RWPE2 (cell line): ENCODE results near the gene PXDN.
A peak's percentile ranks its signal among the peaks of the same experiment; 100 is the strongest.
"Not testable (repeated sequence)": the region's sequence is repeated elsewhere in the genome, so short reads cannot be mapped to it uniquely, and the experiment has no call there.

Source experiments
- ATAC-seq: fragments of 200-7000 bp; cut with Tn5 transposase; 3 replicates; pipeline ENCODE4 v1.9.1; 2021; ENCODE audit warnings: low read depth
- DNase-seq: peaks from one replicate; pipeline ENCODE4 v3.0.0-alpha.2; 2020; ENCODE audit warnings: low spot score
- H3K27ac ChIP-seq: fragments of 450-650 bp; 2 replicates; pipeline ENCODE4 v1.5.1; 2017; ENCODE audit warnings: mild to moderate bottlenecking; ENCODE audit not compliant: poor library complexity, severe bottlenecking
- H3K27me3 ChIP-seq: fragments of 250-450 bp; sonication (Bioruptor Pico); 2 replicates; pipeline ENCODE4 v1.5.1; 2021; ENCODE audit warnings: mild to moderate bottlenecking, moderate library complexity; ENCODE audit not compliant: insufficient read depth, poor library complexity, severe bottlenecking
- H3K36me3 ChIP-seq: fragments of 250-450 bp; sonication (Bioruptor Pico); 2 replicates; pipeline ENCODE4 v1.5.1; 2020; ENCODE audit warnings: low read depth, mild to moderate bottlenecking, moderate library complexity
- H3K4me1 ChIP-seq: fragments of 250-450 bp; sonication (Bioruptor Pico); 2 replicates; pipeline ENCODE4 v1.5.1; 2021; ENCODE audit warnings: mild to moderate bottlenecking, moderate library complexity; ENCODE audit not compliant: insufficient read depth, poor library complexity, severe bottlenecking
- H3K4me3 ChIP-seq: fragments of 250-450 bp; sonication (Bioruptor Pico); 2 replicates; pipeline ENCODE4 v1.5.1; 2021; ENCODE audit warnings: mild to moderate bottlenecking, moderate library complexity; ENCODE audit not compliant: severe bottlenecking
- H3K9me3 ChIP-seq: fragments of 250-450 bp; sonication (Bioruptor Pico); 2 replicates; pipeline ENCODE4 v1.5.1; 2021; ENCODE audit warnings: mild to moderate bottlenecking, moderate library complexity; ENCODE audit not compliant: severe bottlenecking
- TF ChIP-seq, protein P1 (sequence below): fragments of 450-650 bp; IDR thresholded peaks from one replicate; pipeline ENCODE4 v1.5.1; 2017; ENCODE audit warnings: mild to moderate bottlenecking, moderate library complexity; ENCODE audit not compliant: poor library complexity, severe bottlenecking

The PXDN gene

GRCh38 chr2:1701556-1702185 is 42.6 kb downstream of the PXDN start:
- no peak for DNase-seq
- peak overlapping the region; percentile 19 for H3K27ac ChIP-seq
- no peaks in the 10 kb centered on the region for H3K27me3 ChIP-seq
- TF ChIP-seq, protein P1, sequence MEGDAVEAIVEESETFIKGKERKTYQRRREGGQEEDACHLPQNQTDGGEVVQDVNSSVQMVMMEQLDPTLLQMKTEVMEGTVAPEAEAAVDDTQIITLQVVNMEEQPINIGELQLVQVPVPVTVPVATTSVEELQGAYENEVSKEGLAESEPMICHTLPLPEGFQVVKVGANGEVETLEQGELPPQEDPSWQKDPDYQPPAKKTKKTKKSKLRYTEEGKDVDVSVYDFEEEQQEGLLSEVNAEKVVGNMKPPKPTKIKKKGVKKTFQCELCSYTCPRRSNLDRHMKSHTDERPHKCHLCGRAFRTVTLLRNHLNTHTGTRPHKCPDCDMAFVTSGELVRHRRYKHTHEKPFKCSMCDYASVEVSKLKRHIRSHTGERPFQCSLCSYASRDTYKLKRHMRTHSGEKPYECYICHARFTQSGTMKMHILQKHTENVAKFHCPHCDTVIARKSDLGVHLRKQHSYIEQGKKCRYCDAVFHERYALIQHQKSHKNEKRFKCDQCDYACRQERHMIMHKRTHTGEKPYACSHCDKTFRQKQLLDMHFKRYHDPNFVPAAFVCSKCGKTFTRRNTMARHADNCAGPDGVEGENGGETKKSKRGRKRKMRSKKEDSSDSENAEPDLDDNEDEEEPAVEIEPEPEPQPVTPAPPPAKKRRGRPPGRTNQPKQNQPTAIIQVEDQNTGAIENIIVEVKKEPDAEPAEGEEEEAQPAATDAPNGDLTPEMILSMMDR: no peak
- H3K4me1 ChIP-seq: peaks cover 27% of the 10 kb centered on the region
- no peak overlapping the region for H3K4me3 ChIP-seq
- no peaks in the 10 kb centered on the region for H3K9me3 ChIP-seq
- peaks cover 13% of the 10 kb centered on the region for H3K36me3 ChIP-seq
- ATAC-seq: peak; percentile 90

GRCh38 chr2:1701020-1701419 is 43.3 kb downstream of the PXDN start:
- H3K27me3 ChIP-seq: no peaks in the 10 kb centered on the region
- ATAC-seq (no peak), DNase-seq (no peak)
- H3K4me1 ChIP-seq: peaks cover 30% of the 10 kb centered on the region
- no peak overlapping the region for H3K27ac ChIP-seq
- H3K4me3 ChIP-seq: no peak overlapping the region
- TF ChIP-seq, protein P1: no peak
- H3K9me3 ChIP-seq: no peaks in the 10 kb centered on the region
- peaks cover 13% of the 10 kb centered on the region for H3K36me3 ChIP-seq

- H3K4me3 ChIP-seq, H3K27ac ChIP-seq, H3K9me3 ChIP-seq, DNase-seq, ATAC-seq, H3K27me3 ChIP-seq: not testable (repeated sequence)
- H3K4me1 ChIP-seq: peaks cover 30% of the 10 kb centered on the region
- H3K36me3 ChIP-seq: peaks cover 13% of the 10 kb centered on the region
These were observed 43.9 kb downstream of the PXDN start for GRCh38 chr2:1700427-1700826.

DNA sequence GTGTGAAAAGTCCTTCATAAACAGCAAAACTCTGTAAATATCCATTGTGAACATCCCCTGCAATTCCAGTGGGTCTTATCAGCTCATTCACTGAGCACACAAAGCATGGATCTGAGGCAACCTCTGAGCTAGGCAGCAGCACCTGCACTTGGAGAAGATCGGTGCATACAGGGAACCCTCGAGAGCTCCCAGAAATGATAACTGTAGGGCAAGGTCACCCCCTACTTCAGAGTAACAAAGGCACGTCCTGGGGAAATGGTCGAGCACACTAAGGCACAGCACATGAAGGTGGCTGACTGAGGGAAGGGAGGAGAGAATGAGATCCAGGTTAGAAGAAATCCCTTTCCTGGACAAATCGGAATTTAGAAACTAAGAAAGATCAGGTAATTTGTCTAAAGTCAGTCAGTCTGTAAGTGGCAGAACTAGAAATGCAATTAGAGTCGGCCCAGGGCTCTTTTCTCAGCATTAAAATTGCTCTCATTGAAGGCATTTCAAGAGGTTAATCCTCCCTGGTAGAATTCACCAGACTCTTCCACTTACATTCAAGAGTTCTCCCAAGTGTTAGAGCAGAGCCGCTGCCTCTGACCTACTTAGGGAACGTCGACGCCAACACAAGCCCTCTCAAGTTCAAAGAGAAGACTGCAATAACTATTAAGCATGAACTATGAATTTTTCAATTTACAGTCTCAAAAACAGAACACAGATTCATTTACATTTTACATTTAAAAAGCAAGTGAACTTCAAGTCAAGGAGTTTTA is 45.9 kb downstream of the PXDN start:
- H3K27me3 ChIP-seq: no peaks in the 10 kb centered on the region
- no peak for ATAC-seq
- peaks cover 20% of the 10 kb centered on the region for H3K4me1 ChIP-seq
- H3K4me3 ChIP-seq: no peak overlapping the region
- peaks cover 16% of the 10 kb centered on the region for H3K36me3 ChIP-seq
- DNase-seq: no peak
- no peak overlapping the region for H3K27ac ChIP-seq
- TF ChIP-seq, protein P1: no peak
- no peaks in the 10 kb centered on the region for H3K9me3 ChIP-seq

GRCh38 chr2:1697601-1698000 is 46.7 kb downstream of the PXDN start:
- H3K27me3 ChIP-seq: no peaks in the 10 kb centered on the region
- H3K36me3 ChIP-seq: peaks cover 22% of the 10 kb centered on the region
- TF ChIP-seq, protein P1: no peak
- H3K4me1 ChIP-seq: peaks cover 20% of the 10 kb centered on the region
- H3K9me3 ChIP-seq: no peaks in the 10 kb centered on the region
- DNase-seq (no peak), ATAC-seq (no peak)
- peak overlapping the region; percentile 1 for H3K27ac ChIP-seq
- no peak overlapping the region for H3K4me3 ChIP-seq
